IMR-90 (cell line): ENCODE data around the gene PDHB. TPM values are rescaled to one million over a fixed set of nuclear protein-coding genes. Genes with fewer than 3 reads are reported as not detected.
A peak's percentile ranks its signal among the peaks of the same experiment; 100 is the strongest.

ENCODE experiments used
- BHLHE40 ChIP-seq: fragments of 150-350 bp; IDR thresholded peaks from 2 replicates; pipeline ENCODE4 v1.6.1; 2016; ENCODE audit warnings: mild to moderate bottlenecking, low read depth, low read length
- CTCF ChIP-seq: conservative IDR thresholded peaks from 2 replicates; pipeline ENCODE4 v1.5.1; 2012; ENCODE audit warnings: mild to moderate bottlenecking, low read depth, low read length, improper control_type of control experiment
- polyA plus RNA-seq, 3 experiments: library from polyadenylated mRNA; depleted of rRNA; stranded (reverse); fragments of >200 nt; gene quantifications; 2 replicates each; pipeline ENCODE4 v1.2.3, GENCODE V29; 2012; ENCODE audit warnings: low replicate concordance in 1 of 3
- total RNA-seq: library from RNA; depleted of rRNA; stranded (reverse); fragments of >200 nt; gene quantifications from 2 replicates; pipeline ENCODE4 v1.2.3, GENCODE V29; 2012

The PDHB gene
- total and polyA plus RNA-seq, 2 of the 4 experiments (the other 2 are of a cell fraction): 69.2 to 73.5 TPM

DNA sequence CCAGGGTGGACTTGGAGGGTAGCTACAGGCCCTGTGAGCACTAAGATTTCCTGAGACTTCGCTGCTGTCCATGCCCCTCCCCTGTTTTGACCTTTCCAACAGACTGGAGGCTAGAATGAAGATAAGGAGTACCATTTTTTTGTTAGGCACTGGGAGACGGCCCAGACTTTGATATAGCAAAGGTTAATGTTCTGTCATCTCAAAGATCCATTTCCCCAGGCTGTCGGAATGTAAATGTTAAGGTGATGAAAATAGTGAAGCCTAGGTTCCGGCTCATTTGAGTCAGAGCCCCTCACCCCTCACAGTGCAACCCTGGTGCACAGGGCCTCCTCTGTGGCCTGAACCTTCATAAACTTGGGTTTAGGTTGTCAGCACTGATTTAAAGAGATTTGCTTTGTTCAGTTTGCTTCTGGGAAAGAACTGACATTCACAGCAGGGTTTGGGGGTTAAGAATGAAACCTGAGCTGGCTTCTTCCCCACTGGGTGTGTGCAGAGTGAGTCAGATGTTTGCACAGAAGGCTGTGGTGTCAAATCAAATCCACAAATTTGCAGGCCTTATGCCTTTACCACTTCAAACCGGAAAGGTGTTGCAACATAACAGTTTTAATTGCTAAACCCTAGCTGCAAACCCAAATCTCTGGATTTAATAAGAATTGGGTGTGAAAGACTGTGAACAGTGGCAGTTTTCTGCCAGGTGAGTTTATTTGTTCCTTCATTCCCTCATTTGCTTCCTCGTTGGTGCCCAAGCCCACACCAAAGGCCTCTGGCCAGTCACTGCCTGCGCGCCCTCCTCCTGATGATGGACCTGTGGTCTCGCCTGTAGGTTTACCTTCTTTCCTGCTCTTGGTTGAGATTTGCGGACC, 37.6 kb upstream of the PDHB start (continued):
- TF ChIP-seq CTCF (no peak), BHLHE40 (peak; percentile 59)
